Panc1 (cell line): ENCODE data around the gene CTDSP2. TPM values are rescaled to one million over a fixed set of nuclear protein-coding genes. Genes with fewer than 3 reads are reported as not detected.
"Not testable (repeated sequence)": the region's sequence is repeated elsewhere in the genome, so short reads cannot be mapped to it uniquely, and the experiment has no call there.

Experiments
- ATAC-seq: fragments of 200-7000 bp; cut with Tn5 transposase; 2 replicates; pipeline ENCODE4 v1.9.1; 2020; ENCODE audit warnings: mild to moderate bottlenecking, moderate library complexity
- BruUV-seq: library from RNA; stranded (reverse); fragments of 400-500 nt; replicated peaks from 2 replicates; lab custom pipeline; 2021; lab: Mats Ljungman, UMichigan
- CTCF ChIA-PET: fragments of 300-600 bp; sonication (Branson Sonifier 250); formaldehyde crosslinking; loops from one replicate; lab custom pipeline; 2022; ENCODE audit warnings: antibody characterized with exemption; lab: Charles Lee
- POLR2A ChIA-PET: fragments of 300-600 bp; sonication (Branson Sonifier 250); formaldehyde crosslinking; loops from one replicate; lab custom pipeline; 2022; ENCODE audit warnings: antibody characterized with exemption; lab: Charles Lee
- DNase-seq: peaks from one replicate; pipeline ENCODE4 v3.0.0-alpha.2; 2010; ENCODE audit warnings: low read depth, low spot score
- H3K27ac ChIP-seq: 2 replicates; pipeline ENCODE4 v1.5.1; 2011; ENCODE audit warnings: mild to moderate bottlenecking, low read length, inconsistent platforms
- H3K27me3 ChIP-seq: fragments of 200-500 bp; sonication (Bioruptor generic); 2 replicates; pipeline ENCODE4 v1.6.0; 2014; ENCODE audit warnings: low read length, inconsistent platforms; ENCODE audit not compliant: control insufficient read depth, insufficient read depth
- H3K36me3 ChIP-seq: fragments of 200-500 bp; sonication (Bioruptor generic); 2 replicates; pipeline ENCODE4 v1.5.1; 2014; ENCODE audit warnings: inconsistent platforms, mild to moderate bottlenecking, low read length, moderate library complexity; ENCODE audit not compliant: control insufficient read depth, insufficient read depth
- H3K4me1 ChIP-seq: 2 replicates; pipeline ENCODE4 v1.5.1; 2011; ENCODE audit warnings: inconsistent platforms, mild to moderate bottlenecking, low read length, moderate library complexity; ENCODE audit not compliant: control insufficient read depth, insufficient read depth
- H3K4me3 ChIP-seq, 2 experiments: 2 replicates each; pipeline ENCODE4 v1.5.1; 2011 to 2012; ENCODE audit warnings: low read depth in 2 of 2, low read length in 2 of 2, mild to moderate bottlenecking in 2 of 2, inconsistent platforms in 1 of 2, moderate library complexity in 1 of 2
- H3K9me3 ChIP-seq: fragments of 200-500 bp; sonication (Bioruptor generic); 2 replicates; pipeline ENCODE4 v1.5.1; 2014; ENCODE audit warnings: low read depth, mild to moderate bottlenecking, inconsistent platforms, low read length, moderate library complexity; ENCODE audit not compliant: control insufficient read depth, insufficient read depth
- POLR2AphosphoS5 ChIP-seq: IDR thresholded peaks from 2 replicates; pipeline ENCODE4 v1.6.1; 2012; ENCODE audit warnings: mild to moderate bottlenecking, low read depth, low read length, moderate library complexity
- SIN3A ChIP-seq: IDR thresholded peaks from 2 replicates; pipeline ENCODE4 v1.6.1; 2012; ENCODE audit warnings: low read depth, mild to moderate bottlenecking, low read length, moderate library complexity, borderline replicate concordance; ENCODE audit not compliant: insufficient read depth
- TCF7L2 ChIP-seq: IDR thresholded peaks from 2 replicates; pipeline ENCODE4 v1.6.1; 2011; ENCODE audit warnings: mild to moderate bottlenecking, low read depth, low read length, inconsistent platforms
- in situ Hi-C: cut with HindIII; loops from 2 replicates; pipeline ENCODE4 v1.10.0; 2016; ENCODE audit warnings: low sequenced_read_pairs, low pct_unique_long_range_greater_than_20kb
- intact Hi-C: fragments of 100-400 bp; cut with micrococcal nuclease; formaldehyde crosslinking; loops from one replicate; pipeline ENCODE4 v1.10.0; 2022; ENCODE audit not compliant: unreplicated experiment
- total RNA-seq: library from RNA; stranded (reverse); gene quantifications from one replicate; pipeline ENCODE4 v1.2.1, GENCODE V29; 2021; ENCODE audit not compliant: unreplicated experiment
- TF ChIP-seq, protein P1 (sequence below): fragments of 450-650 bp; IDR thresholded peaks from 2 replicates; pipeline ENCODE4 v1.5.1; 2017; ENCODE audit warnings: mild to moderate bottlenecking
- TF ChIP-seq, protein P2 (sequence below), 2 experiments: IDR thresholded peaks; 2 replicates each; pipeline ENCODE4 v1.6.1; 2011 to 2012; ENCODE audit warnings: low read depth in 2 of 2, control low read depth in 1 of 2, low read length in 1 of 2, mild to moderate bottlenecking in 1 of 2, moderate library complexity in 1 of 2; ENCODE audit not compliant: insufficient read depth in 1 of 2

Gene CTDSP2
- total RNA-seq, 1 experiment from 2014 or later = 120 TPM

DNA sequence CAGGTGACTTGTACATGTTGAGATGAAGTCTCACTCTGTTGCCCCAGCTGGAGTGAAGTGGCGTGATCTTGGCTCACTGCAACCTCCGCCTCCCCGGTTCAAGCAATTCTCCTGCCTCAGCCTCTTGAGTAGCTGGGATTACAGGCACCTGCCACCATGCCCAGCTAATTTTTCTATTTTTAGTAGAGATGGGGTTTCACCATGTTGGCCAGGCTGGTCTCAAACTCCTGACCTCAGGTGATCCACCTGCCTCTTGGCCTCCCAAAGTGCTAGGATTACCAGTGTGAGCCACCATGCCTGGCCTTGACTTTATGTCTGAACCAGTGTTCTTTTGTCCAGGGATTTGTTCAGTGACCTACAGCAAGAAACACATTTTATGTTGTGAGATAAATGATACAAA is 2.9 kb upstream of the CTDSP2 start:
- CTCF ChIA-PET, DNase-seq, H3K4me1 ChIP-seq, intact Hi-C loops, in situ Hi-C loops, H3K36me3 ChIP-seq, H3K27me3 ChIP-seq, ATAC-seq, BruUV-seq, H3K4me3 ChIP-seq, H3K9me3 ChIP-seq, H3K27ac ChIP-seq: not testable (repeated sequence)
- POLR2A ChIA-PET = interaction anchor here (0.6 kb wide), 1 partner anchor 13 kb away, joined by 3 read pairs; no protein-coding TSS in a partner anchor

DNA sequence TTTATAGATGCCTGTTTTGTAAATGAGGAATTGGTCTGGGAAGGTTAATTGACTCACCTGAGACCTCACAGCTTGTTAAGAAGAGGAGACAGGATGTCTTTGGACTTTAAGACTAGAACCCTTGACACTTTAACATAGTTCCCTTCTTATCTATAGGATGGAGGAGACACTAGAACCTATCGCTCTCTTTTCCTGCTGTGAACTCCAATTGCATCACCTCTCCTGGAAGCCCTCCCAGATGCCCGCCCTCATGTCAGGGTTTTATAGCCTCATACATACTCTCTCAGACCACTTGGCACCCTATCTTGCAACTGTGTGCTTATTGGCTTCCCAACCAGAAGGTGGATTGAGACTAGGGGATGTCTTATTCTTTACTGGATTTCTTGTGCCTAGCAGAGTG is 2.5 kb upstream of the CTDSP2 start:
- in situ Hi-C loops = no loop called here

DNA sequence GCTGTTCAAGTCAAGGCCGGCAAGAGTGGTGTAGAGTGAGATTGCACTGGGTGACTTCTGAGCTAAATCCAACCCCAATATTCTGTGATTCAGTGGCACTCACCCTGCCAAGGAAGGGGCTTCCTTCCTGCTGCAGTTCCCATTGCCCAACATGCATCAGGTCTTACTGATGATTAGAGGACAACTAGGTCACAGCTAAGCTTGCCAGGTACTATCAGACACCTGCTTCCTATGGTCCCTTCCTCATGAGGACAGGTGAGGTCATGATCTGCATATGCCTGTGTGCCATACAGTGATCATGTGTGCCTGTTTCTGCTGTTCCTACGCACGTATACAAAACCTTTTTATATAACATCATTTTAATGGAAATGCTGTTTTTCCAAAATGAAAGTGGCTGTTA is 1.7 kb upstream of the CTDSP2 start:
- Histone ChIP-seq H3K27ac (peak overlapping the region; percentile 13; the same call in 1 of the 2 replicates), H3K9me3 (no peaks in the 10 kb centered on the region), H3K36me3 (peaks cover 8% of the 10 kb centered on the region; the same call in 1 of the 2 replicates), H3K4me3 (no peak overlapping the region), H3K27me3 (no peaks in the 10 kb centered on the region), H3K4me1 (peaks cover 16% of the 10 kb centered on the region)
- ChIA-PET CTCF (no interaction called here), POLR2A (interaction anchor here (0.6 to 1.3 kb wide), 2 partner anchors 16 to 21 kb away, joined by 3 to 5 read pairs; no protein-coding TSS in a partner anchor)
- BruUV-seq = no TSS peak
- ATAC-seq (no peak), DNase-seq (no peak)
- intact Hi-C loops (no loop called here), in situ Hi-C loops (no loop called here)
- TF ChIP-seq, protein P1, sequence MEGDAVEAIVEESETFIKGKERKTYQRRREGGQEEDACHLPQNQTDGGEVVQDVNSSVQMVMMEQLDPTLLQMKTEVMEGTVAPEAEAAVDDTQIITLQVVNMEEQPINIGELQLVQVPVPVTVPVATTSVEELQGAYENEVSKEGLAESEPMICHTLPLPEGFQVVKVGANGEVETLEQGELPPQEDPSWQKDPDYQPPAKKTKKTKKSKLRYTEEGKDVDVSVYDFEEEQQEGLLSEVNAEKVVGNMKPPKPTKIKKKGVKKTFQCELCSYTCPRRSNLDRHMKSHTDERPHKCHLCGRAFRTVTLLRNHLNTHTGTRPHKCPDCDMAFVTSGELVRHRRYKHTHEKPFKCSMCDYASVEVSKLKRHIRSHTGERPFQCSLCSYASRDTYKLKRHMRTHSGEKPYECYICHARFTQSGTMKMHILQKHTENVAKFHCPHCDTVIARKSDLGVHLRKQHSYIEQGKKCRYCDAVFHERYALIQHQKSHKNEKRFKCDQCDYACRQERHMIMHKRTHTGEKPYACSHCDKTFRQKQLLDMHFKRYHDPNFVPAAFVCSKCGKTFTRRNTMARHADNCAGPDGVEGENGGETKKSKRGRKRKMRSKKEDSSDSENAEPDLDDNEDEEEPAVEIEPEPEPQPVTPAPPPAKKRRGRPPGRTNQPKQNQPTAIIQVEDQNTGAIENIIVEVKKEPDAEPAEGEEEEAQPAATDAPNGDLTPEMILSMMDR = no peak
- TF ChIP-seq TCF7L2 = no peak
- TF ChIP-seq, protein P2, sequence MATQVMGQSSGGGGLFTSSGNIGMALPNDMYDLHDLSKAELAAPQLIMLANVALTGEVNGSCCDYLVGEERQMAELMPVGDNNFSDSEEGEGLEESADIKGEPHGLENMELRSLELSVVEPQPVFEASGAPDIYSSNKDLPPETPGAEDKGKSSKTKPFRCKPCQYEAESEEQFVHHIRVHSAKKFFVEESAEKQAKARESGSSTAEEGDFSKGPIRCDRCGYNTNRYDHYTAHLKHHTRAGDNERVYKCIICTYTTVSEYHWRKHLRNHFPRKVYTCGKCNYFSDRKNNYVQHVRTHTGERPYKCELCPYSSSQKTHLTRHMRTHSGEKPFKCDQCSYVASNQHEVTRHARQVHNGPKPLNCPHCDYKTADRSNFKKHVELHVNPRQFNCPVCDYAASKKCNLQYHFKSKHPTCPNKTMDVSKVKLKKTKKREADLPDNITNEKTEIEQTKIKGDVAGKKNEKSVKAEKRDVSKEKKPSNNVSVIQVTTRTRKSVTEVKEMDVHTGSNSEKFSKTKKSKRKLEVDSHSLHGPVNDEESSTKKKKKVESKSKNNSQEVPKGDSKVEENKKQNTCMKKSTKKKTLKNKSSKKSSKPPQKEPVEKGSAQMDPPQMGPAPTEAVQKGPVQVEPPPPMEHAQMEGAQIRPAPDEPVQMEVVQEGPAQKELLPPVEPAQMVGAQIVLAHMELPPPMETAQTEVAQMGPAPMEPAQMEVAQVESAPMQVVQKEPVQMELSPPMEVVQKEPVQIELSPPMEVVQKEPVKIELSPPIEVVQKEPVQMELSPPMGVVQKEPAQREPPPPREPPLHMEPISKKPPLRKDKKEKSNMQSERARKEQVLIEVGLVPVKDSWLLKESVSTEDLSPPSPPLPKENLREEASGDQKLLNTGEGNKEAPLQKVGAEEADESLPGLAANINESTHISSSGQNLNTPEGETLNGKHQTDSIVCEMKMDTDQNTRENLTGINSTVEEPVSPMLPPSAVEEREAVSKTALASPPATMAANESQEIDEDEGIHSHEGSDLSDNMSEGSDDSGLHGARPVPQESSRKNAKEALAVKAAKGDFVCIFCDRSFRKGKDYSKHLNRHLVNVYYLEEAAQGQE (IDR thresholded peaks at IDR 0.05; ENCODE audit: insufficient read depth in 1 of 2, low read depth in 2 of 2, low read length in 1 of 2) = no peak
- TF ChIP-seq SIN3A = no peak
- no peak for TF ChIP-seq POLR2AphosphoS5

More for the DNA sequence above, 2.5 kb upstream of the CTDSP2 start:
- TF ChIP-seq, protein P1 = no peak
- TF ChIP-seq, protein P2 (IDR thresholded peaks at IDR 0.05; ENCODE audit: insufficient read depth in 1 of 2, low read depth in 2 of 2, low read length in 1 of 2) = no peak
- TF ChIP-seq TCF7L2 (no peak), SIN3A (no peak), POLR2AphosphoS5 (no peak)
- Histone ChIP-seq H3K9me3 (no peaks in the 10 kb centered on the region), H3K27ac (no peak overlapping the region; the same call in 1 of the 2 replicates), H3K4me3 (no peak overlapping the region), H3K4me1 (peaks cover 8% of the 10 kb centered on the region), H3K36me3 (peaks cover 8% of the 10 kb centered on the region; the same call in 1 of the 2 replicates), H3K27me3 (no peaks in the 10 kb centered on the region)
- ChIA-PET CTCF (no interaction called here), POLR2A (no interaction called here)
- DNase-seq = no peak
- BruUV-seq = no TSS peak
- intact Hi-C loops = no loop called here
- no peak for ATAC-seq
